Posterior cingulate gyrus (tissue), 11 donors: ENCODE measurements around the gene DAB2.
"Not testable (repeated sequence)": the region's sequence is repeated elsewhere in the genome, so short reads cannot be mapped to it uniquely, and the experiment has no call there.

ENCODE experiments used
- DNase-seq, 10 donors: peaks; one replicate each; pipeline versions ENCODE4 v3.0.0 to v3.0.0-alpha.2; 2020 to 2021; ENCODE audit warnings: mixed read lengths in 3 of 10
- intact Hi-C: fragments of 100-400 bp; cut with DNase I; formaldehyde crosslinking; loops from one replicate; pipeline ENCODE4 v1.15.1; 2023

Gene DAB2

DNA sequence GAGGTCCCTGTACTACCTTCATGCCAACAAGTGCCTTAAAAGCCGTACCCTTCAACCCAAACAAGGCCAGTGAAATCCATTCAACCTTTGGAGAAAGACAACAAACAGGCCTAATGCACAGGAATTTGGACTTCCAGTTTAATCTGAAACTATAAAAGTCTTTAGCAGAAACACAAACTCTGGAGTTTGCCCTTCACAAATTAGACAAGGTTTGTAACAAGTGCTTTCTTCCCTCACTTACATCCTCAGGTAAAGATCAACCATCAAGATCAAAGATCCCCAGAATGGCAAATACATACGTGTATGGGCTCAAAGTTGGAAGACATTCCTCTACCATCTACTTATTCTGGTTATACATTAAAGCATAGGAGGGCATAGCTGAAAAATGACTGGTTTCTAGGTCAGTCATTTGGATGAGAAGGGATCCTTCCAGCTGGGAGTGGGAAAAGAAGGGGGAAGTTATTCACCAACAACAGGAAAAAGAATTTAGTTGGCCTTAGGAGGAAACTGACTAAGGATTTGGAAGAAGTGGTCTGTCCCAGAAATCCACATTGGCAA is 2.0 kb downstream of the DAB2 start:
- intact Hi-C loops, result loop anchor here (5.0 kb wide), 1 partner anchor 124 kb away; no protein-coding TSS in a partner anchor
- DNase-seq, result no peak

DNA sequence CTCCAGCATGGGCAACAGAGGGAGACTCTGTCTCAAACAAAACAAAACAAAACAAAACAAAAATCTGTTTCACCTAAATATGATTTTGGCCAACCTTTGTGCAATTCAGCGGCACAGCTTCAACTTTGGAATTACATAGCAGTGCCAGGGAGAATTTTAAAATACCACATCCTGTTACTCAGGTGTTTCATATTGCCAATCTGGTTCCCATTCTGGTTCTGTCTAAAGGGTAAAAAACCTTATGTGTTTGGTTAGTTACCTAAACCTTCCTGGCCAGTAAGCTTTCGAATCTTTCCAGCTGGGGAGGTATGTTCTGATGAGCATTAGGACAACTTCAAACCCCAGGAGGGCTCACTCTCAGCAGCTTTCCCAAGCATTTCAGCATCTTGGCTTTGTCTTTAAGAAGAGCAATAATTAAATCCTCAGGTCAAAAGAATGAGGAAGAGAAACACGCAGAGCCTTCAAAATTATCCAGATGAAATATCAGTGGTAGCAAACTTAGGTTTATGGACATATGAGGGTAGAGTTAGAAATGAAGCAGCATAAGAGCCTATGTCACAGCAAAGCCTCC is 2.7 kb downstream of the DAB2 start:
- intact Hi-C loops, result loop anchor here (5.0 kb wide), 1 partner anchor 125 kb away; no protein-coding TSS in a partner anchor

DNA sequence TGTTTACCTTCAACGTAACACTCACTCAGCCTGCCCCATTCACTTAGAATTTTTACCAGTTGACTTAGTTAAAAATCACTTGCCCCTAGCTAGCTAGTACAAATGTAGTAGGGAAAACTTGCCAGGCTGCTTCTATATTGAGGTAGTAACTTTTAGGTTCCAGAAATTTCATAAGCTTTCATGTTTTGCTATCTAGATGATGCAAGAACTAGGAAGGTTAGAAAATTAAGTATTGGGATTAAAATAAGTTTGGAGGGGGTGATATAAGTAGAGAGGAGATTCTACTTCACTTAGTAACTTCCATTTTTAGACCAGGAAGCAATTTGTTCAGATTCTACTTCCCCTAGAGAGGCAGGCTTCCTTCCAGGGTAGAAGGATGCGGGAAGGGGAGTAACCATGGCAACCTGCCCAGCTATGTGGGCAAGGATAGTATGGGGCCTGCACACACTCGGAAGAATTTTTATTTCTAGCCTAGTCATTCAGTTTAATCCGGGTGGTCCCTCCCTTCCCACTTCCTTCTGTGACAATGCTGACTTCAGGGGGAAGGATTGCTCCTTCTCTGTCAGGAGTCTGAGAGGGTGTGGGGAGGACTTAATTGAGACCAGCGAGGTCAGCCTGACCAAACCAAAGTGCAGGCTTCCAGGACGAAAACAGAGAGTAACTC is 4.2 kb downstream of the DAB2 start:
- peak in 5 of 10 donors; percentile 11 to 87 (median 25) for DNase-seq

More for the DNA sequence above, 2.7 kb downstream of the DAB2 start:
- DNase-seq, result no peak

DNA sequence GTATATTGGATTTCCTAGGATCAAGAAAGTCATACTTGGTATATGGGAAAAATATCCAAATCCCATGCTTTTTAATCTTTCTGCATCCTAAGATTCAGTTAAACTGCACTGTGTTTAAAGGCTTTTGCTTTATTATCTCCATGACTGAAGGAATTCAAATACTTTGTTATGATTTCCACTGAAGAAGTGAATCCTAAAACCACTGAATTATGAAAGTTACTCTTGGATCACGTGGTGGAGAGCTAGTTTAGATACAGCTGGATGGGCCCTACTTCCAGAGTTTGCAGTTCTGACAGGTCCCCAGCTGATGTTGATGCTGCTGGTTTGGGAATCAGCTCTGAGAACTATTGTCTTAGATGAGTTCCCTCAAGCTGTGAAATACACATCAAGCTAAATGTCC is 5.0 kb downstream of the DAB2 start:
- no peak for DNase-seq
- intact Hi-C loops, result loop anchor here (5.0 kb wide), 1 partner anchor 128 kb away; no protein-coding TSS in a partner anchor

More for the DNA sequence above, 4.2 kb downstream of the DAB2 start:
- intact Hi-C loops, result loop anchor here (5.0 kb wide), 1 partner anchor 127 kb away; no protein-coding TSS in a partner anchor

DNA sequence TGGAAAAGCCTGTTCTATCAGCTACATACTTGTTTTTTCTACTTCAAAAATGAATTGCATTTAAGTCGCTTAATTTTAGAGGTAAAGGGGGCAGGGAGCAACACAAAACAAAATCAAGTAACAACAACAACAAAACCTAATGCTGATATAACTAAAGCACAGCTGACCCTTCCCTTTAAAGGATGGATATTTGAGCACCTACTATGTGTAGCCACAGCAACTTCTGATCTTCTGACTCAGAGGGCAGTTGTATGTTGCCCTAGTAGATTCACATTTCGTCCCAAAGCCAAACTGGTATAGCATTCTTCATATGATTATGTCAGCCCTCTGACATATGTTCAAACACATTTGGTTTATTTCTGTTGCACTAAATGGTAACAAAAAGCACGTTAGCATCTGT is 6.8 kb downstream of the DAB2 start:
- intact Hi-C loops, result no loop called here
- DNase-seq, result no peak

DNA sequence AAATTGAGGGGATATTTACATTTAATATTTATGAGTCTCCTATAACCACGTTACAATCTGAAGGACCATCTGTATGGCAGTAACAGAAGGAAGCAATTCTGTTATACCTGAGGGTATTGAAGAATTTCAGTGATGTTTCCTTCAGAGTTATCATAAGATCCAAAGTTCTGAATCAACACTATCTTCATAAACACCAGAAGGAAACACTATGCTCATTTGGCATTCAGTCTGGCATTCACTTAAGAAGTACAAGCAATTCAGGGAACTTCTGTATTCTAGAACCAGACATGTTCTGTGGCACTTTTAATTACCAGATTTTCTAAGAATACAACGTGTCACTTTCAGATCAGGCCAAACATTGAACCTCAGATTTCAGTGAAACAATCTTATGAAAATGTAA is 9.6 kb downstream of the DAB2 start:
- intact Hi-C loops, result no loop called here
- DNase-seq, result no peak

DNA sequence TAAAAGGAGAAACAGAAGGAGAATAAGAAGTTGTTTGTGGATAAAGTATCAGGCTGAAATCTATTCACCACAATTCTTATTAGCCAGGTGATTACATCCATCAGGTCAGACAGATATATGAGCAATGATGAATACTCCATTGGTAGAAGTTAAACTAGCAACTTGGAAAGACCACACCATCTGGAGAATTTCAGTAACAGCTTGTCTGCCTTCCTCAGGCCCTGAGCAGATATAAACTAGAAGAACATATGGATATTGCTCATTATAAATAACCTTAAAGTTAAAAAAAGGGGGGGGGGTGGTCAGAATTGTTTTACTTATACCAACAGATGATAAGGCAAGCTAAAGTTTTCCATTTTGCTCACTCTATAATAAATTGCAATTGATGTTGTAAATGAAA is 10.4 kb downstream of the DAB2 start:
- DNase-seq, result no peak

DNA sequence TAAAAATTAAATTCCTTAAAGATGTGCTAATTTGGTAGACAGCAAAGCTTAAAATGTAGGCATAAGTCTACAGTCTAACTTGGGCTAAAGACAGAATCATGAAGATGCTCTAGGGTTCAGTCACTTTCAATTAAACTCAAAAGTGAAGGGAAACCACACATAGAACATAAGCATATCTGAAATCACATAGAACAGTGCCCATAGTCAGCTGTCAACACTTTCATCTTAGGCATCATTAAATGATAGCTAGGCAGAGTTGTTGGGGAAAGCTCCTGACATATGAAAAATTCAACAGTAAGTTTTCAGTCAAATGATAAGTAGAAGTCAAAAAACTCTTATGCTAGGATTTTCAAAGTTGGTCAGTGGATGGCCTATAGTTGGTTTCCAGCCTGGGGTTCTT is 11.0 kb downstream of the DAB2 start:
- intact Hi-C loops, result no loop called here
- no peak for DNase-seq

More for the DNA sequence above, 10.4 kb downstream of the DAB2 start:
- intact Hi-C loops, result no loop called here

DNA sequence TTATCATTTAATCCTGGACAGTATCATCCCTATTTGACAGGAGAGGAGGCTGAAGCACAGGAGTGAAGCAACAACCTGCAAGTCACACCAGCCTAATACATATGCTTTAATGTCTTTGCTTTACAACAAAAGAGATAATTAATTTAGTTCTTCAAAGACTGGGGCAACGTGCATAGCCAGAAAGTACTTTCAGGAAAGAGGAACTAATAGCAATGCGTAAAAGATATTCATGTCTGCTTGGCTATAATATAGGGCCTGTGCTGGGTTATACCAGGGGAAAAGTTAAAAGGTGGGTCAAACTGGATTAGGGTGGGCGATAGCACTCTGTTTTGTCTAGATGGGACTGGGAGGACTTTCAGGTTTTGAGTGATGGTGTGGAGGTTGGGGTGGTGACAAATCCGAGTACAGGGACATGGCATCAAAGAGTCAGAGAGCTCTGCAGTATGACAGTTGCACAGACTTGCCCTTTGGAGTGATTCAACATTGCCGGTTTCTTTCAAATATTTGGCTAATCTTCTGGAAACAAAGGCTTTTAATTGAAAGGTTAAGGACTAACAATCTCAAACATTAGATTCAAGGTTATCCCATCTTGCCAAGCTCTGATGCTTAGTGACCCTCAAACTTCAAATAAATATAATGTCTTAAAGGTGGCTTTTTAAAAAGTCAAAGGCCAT is 11.9 kb downstream of the DAB2 start:
- intact Hi-C loops, result no loop called here
- no peak for DNase-seq

DNA sequence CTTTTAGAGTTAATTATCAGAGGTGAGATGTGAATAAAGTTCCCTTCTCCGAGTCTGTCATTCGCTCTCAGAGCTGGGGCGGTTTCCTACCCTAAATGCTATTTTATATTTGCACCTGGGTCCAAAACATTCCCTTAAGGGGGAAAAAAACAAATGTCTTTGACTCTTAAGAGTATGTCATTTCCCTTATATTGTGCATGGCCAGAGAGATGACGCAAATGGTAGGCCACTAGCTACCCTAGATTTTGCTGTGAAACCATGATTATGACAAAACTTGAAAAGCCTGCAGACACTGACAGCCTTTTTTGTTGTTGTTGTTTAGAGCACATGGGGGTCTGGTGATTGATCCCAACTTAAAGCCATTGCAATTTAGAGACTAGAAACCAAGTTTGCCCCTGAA is 12.8 kb downstream of the DAB2 start:
- no peak for DNase-seq
- intact Hi-C loops, result no loop called here

DNA sequence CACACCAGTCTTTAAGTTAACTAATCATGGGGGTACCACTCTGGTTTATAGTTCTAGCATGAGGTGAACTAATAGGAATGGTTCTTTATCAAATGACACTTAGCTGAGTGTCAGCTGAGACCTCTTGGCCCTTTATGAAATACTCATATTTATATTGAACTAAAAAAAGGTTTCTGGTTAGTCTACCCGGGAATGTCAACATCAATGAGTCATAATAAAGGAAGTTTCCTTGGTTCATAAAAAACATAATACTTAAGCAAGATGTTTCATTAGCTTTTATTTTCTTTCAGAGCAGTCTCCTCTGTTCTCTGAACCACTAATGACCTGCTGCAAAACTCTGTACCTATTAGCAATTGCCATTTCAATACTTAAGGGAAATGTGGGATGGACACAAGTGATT is 13.7 kb downstream of the DAB2 start:
- intact Hi-C loops, result no loop called here

DNA sequence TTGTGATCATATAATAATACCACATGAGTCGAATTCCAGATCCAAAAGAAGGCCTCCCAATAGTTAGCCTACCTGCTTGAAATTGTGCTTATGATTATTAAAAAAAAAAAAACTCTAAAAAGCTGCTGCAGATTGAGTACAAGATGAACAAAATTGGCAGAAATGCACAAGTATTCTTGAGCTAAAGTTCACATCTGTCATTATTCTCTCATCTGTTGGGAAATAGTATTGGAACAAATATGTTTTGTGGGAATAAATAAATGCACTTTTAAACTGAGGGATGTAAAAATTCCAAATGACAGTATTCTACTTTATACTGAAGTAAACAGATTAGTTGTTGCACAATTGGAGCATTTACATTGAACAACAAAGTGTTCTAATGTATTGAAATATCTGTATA is 15.7 kb downstream of the DAB2 start:
- intact Hi-C loops, result no loop called here

More for the DNA sequence above, 13.7 kb downstream of the DAB2 start:
- no peak for DNase-seq

DNA sequence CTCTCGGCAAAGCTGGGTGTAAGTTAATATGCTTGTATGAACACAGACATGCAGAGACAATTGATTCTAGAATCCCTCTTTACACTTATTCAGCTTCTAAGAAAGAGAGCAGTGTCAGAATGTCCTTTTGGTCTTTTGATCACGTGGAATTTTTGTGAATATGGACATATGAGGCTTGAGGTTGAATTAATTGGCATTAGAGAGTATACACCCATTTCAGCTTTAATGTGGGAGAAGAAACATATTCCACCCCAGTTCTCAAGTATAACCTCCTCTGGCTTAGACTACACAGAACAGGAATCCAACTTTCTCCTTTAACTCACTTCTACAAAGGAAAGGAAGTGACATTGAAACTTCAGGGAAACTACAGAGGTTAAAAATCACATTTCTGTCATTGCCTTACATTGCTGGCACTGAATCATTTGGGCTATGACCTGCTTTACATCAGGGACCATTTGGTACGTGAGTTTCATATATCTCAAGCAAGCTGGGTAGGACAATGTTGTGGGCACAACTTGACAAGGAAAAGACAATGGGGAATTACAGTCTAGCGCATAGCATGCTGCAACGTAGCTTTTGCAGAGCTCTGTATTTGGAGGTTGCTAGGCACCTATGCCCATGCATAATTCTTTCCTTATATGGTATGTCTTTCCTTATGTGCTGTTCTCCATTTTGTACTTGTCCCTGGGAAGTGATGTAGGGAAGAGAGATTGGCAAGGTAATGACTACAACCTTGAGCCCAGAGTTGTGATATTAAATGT is 19.5 kb downstream of the DAB2 start:
- DNase-seq, result no peak

More for the DNA sequence above, 15.7 kb downstream of the DAB2 start:
- no peak for DNase-seq

DNA sequence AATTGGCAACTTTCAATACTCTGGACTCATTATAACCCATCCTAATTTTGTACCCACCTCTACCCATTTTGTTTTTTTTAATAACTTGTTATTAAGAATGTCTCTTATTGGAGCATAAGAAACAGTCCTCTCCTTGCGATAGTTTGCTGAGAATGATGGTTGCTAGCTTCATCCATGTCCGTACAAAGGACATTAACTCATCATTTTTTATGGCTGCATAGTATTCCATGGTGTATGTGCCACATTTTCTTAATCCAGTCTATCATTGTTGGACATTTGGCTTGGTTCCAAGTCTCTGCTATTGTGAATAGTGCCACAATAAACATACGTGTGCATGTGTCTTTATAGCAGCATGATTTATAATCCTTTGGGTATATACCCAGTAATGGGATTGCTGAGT is 21.0 kb downstream of the DAB2 start:
- DNase-seq, intact Hi-C loops: not testable (repeated sequence)

More for the DNA sequence above, 19.5 kb downstream of the DAB2 start:
- intact Hi-C loops, result no loop called here

DNA sequence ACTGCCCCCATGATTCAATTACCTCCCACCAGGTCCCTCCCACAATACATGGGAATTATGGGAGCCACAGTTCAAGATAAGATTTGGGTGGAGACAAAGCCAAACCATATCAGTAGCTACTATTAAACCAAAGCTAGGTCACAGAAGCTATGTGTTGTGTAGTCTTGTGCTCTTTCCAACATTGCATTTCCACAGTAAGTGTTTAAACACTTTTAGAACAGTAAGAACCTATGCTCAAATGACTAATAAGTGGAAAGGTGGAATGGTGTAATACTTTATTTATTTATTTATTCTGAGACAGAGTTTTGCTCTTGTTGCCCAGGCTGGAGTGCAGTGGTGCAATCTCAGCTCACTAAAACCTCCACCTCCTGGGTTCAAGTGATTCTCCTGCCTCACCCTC is 22.6 kb downstream of the DAB2 start:
- DNase-seq, intact Hi-C loops: not testable (repeated sequence)

DNA sequence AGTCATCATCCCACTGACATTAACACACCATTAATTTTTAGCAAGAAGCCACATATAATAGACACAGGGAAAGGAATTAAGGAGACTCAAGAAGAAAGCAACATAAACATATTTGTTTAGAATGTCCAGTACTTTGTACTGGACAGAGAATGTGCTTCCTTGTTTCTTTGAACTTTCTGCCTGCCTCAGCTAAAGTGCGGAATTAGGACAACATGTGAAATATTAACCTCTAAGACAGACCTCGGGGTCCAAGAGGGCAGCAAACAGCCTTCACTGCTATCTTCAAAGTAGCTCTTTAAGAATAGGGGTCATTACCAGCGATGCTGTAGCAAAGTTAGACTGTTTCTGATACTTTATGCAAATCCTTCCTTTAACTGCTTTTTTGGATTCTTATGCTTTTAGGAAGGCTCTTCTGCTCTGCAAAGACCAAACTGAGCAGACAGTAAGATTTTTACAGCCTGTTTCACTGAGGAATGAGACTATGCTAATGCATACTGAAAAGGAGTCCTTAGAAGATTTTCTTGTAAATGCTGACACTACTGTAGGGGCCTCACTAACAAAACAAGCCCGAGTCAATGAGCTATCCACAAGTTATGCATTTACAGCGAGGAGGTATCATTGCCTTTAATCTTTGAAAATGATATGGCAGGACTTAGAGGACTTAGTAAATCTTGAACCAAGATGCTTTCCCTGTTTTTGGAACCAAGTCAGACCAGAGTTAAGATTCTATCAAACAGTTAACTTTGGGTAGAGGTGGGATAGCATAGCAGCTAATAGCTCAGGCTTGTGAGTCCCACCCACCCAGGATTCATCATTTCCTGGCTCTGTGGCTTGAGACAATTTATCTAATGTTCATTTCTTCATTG is 23.8 kb downstream of the DAB2 start:
- DNase-seq, result no peak
- intact Hi-C loops, result no loop called here

DNA sequence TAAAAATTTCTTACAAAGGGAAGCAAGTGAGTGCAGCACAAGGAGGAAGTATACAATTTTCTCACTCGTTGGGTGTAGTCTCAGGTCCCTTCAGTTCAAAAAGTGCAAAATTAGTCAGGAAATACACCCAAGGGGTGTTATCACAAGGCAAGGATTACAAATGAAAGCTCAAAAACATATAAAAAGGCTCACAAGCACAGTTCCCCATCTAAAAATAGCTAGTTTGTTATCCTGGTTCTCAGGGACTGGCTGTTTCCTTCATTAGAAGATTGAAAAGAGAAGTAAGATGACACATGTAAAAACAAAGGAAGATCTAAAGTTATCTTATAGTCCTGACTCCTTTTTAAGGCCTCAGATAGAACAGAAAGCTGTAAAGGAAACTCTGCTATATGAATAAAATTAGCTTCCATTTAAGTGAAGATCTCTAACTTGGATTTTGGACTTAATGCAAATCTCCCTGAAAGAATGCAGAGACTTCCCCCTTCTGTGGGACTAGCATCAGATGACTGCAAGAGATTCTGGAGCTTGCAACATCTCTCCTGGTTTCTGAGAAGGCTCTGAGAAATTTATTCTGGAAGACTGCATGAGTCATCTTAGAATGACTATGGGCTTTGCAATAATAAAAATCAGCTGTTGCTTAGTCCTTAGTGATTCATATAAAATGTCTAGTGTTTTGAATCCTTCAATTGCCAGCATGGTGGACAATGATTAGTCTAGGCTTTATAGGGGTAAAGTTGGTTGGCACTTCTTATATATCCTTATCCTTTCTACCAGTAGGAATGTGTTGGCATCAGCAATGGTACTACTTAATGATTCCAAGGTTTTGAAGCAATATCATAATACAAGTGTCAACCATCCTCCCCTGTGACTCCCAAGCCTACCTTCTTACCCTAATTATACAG is 25.4 kb downstream of the DAB2 start:
- no peak for DNase-seq
- intact Hi-C loops, result no loop called here

DNA sequence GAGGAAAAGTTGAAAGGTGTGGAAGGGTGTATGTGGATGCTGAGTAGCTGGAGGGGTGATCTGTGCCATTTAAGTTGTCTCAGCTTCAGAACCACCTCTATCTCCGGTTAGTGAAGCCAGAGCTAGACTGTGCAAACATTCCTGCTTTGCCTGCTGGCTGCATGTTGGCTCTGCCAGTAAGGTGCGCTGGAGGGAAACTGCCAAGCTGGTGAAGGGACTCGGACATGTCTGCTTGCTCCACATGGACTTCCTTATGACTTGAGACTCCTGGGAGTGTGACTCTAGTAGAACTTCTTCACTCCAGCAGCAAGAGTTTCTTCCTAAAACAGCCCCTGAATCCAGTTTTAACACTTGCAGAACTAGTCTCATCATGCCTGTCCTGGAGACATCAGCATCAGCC is 27.9 kb downstream of the DAB2 start:
- intact Hi-C loops, result no loop called here
- DNase-seq, result peak in 1 of 10 donors; percentile 71

DNA sequence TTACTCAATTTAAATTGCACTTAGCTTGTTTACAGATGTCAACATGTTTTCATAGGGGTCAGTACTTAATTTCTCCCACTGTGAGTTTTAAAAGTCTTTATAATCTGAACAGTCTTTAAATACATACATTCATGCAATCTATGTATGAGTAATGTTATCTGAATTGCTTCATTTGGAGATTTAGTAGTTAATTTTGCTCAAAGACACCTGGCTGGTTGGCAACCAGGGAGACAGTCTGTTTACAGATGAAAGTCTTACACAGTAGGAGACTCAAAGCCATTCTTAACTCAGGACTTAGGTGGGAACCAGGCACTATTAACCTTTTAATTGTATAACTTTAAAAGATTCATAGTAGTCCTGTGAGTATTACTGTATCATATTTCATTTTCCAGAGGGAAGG is 29.3 kb downstream of the DAB2 start:
- no peak for DNase-seq
- intact Hi-C loops, result no loop called here
